Neural progenitor cell (in vitro differentiated cells): Measurements from ENCODE around the gene LRRC49.

Source experiments
- EZH2 ChIP-seq: fragments of 200-600 bp; sonication (generic); IDR thresholded peaks from 2 replicates; pipeline ENCODE4 v1.6.1; 2017; ENCODE audit warnings: antibody characterized with exemption, mild to moderate bottlenecking, moderate library complexity
- TF ChIP-seq, protein P1 (sequence below): fragments of 200-600 bp; sonication (generic); IDR thresholded peaks from 2 replicates; pipeline ENCODE4 v1.5.1; 2017; ENCODE audit warnings: antibody characterized with exemption, mild to moderate bottlenecking

DNA sequence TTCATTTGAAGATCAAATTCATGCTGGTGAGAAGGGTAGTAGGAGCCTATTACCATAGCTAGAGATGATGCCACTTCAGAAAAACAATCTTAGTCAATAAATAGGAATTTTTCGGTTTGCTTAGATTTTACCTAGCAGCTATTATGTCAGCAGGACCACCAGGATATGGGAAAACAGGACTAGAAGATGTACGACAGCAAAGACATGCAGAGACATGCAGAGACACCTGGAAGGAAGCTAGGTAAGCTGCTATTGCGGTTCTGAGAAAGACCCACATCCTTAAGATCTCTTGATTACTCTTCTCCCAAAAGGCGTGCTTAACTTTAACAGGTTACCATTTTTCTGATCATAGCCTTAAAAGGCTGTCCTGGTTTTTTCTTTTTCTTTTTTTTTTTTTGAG lies 157.8 kb downstream of the LRRC49 start:
- TF ChIP-seq, protein P1, sequence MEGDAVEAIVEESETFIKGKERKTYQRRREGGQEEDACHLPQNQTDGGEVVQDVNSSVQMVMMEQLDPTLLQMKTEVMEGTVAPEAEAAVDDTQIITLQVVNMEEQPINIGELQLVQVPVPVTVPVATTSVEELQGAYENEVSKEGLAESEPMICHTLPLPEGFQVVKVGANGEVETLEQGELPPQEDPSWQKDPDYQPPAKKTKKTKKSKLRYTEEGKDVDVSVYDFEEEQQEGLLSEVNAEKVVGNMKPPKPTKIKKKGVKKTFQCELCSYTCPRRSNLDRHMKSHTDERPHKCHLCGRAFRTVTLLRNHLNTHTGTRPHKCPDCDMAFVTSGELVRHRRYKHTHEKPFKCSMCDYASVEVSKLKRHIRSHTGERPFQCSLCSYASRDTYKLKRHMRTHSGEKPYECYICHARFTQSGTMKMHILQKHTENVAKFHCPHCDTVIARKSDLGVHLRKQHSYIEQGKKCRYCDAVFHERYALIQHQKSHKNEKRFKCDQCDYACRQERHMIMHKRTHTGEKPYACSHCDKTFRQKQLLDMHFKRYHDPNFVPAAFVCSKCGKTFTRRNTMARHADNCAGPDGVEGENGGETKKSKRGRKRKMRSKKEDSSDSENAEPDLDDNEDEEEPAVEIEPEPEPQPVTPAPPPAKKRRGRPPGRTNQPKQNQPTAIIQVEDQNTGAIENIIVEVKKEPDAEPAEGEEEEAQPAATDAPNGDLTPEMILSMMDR = no peak
- TF ChIP-seq EZH2 = no peak
